HCT116 (cell line): Measurements from ENCODE around the gene AKAP12.

ENCODE experiments used
- EZH2 ChIP-seq: fragments of 200-600 bp; sonication (generic); IDR thresholded peaks from 2 replicates; pipeline ENCODE4 v1.6.1; 2017; ENCODE audit warnings: antibody characterized with exemption, mixed run types
- POLR2AphosphoS5 ChIP-seq: IDR thresholded peaks from 2 replicates; pipeline ENCODE4 v1.6.1; 2011; ENCODE audit warnings: mild to moderate bottlenecking, low read depth, low read length, moderate library complexity
- RAD21 ChIP-seq: IDR thresholded peaks from 2 replicates; pipeline ENCODE4 v1.6.1; 2012; ENCODE audit warnings: low read depth, mild to moderate bottlenecking
- SIN3A ChIP-seq: IDR thresholded peaks from 2 replicates; pipeline ENCODE4 v1.6.1; 2012; ENCODE audit warnings: low read depth
- TF ChIP-seq, protein P1 (sequence below), 3 experiments: fragments of 200-600 bp in 1 of 3; sonication (generic) in 1 of 3; IDR thresholded peaks in 2 of 3; conservative IDR thresholded peaks in 1 of 3; 2 replicates each; pipeline ENCODE4 v1.5.1; 2012 to 2017; ENCODE audit warnings: low read depth in 2 of 3, low read length in 2 of 3, antibody characterized with exemption in 1 of 3, borderline replicate concordance in 1 of 3, control low read depth in 1 of 3, mild to moderate bottlenecking in 1 of 3, mixed read lengths in 1 of 3, mixed run types in 1 of 3, moderate library complexity in 1 of 3; ENCODE audit not compliant: insufficient read depth in 1 of 3
- TF ChIP-seq, protein P2 (sequence below): IDR thresholded peaks from 2 replicates; pipeline ENCODE4 v1.6.1; 2012

DNA sequence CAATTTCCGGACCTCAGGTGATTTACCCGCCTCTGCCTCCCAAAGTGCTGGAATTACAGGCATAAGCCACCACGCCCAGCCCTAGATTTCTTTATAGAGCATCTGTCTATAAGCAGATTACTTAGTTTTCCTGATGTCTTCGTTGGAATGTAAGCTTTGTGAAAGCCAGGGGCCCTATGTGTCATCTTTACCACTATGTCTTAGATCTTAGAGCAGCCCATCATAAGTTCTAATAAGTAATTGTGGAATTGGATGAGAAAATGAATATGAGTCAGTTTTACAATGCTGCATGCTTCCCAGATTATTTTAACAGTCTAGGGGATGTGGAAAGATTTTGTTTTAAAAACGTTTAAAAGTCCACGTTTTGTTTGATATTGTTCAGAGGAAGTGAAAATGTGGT is 160.7 kb downstream of the AKAP12 start:
- TF ChIP-seq, protein P1, sequence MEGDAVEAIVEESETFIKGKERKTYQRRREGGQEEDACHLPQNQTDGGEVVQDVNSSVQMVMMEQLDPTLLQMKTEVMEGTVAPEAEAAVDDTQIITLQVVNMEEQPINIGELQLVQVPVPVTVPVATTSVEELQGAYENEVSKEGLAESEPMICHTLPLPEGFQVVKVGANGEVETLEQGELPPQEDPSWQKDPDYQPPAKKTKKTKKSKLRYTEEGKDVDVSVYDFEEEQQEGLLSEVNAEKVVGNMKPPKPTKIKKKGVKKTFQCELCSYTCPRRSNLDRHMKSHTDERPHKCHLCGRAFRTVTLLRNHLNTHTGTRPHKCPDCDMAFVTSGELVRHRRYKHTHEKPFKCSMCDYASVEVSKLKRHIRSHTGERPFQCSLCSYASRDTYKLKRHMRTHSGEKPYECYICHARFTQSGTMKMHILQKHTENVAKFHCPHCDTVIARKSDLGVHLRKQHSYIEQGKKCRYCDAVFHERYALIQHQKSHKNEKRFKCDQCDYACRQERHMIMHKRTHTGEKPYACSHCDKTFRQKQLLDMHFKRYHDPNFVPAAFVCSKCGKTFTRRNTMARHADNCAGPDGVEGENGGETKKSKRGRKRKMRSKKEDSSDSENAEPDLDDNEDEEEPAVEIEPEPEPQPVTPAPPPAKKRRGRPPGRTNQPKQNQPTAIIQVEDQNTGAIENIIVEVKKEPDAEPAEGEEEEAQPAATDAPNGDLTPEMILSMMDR (IDR thresholded peaks at IDR 0.05 in 2 of 3, conservative IDR thresholded peaks at IDR 0.05 in 1 of 3; ENCODE audit: borderline replicate concordance in 1 of 3, insufficient read depth in 1 of 3, low read depth in 2 of 3, low read length in 2 of 3): no peak
- TF ChIP-seq EZH2 (no peak), SIN3A (no peak), RAD21 (no peak), POLR2AphosphoS5 (no peak)
- TF ChIP-seq, protein P2, sequence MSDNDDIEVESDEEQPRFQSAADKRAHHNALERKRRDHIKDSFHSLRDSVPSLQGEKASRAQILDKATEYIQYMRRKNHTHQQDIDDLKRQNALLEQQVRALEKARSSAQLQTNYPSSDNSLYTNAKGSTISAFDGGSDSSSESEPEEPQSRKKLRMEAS: no peak
